SH-SY5Y (cell line): ENCODE results near the gene NFIB.

Experiments
- GATA2 ChIP-seq: IDR thresholded peaks from 2 replicates; pipeline ENCODE4 v1.6.1; 2011; ENCODE audit warnings: mild to moderate bottlenecking, low read depth, low read length
- GATA3 ChIP-seq: IDR thresholded peaks from 2 replicates; pipeline ENCODE4 v1.6.1; 2011; ENCODE audit warnings: low read depth, mild to moderate bottlenecking, low read length, moderate library complexity

NFIB gene

GRCh38 chr9:14313951-14314423 is at the start of gene NFIB:
TSS of gene NFIB (minus strand) at chr9:14314141. CDS start at chr9:14313511, 630 bp downstream.
- TF ChIP-seq GATA3 (no peak), GATA2 (no peak)

GRCh38 chr9:14362175-14362574 is 48.2 kb upstream of the NFIB start:
- TF ChIP-seq GATA3 (no peak), GATA2 (no peak)

- TF ChIP-seq GATA3 (no peak), GATA2 (no peak)
These were observed 47.1 kb upstream of the NFIB start for GRCh38 chr9:14361074-14361473.

- TF ChIP-seq GATA2 = no peak
- TF ChIP-seq GATA3 = no peak
These were observed 44.6 kb upstream of the NFIB start for GRCh38 chr9:14358523-14358922.

- TF ChIP-seq GATA3 = no peak
- TF ChIP-seq GATA2 = no peak
These were observed 42.7 kb upstream of the NFIB start for GRCh38 chr9:14356351-14357265.

- TF ChIP-seq GATA3 = no peak
- TF ChIP-seq GATA2 = no peak
These were observed 40.3 kb upstream of the NFIB start for GRCh38 chr9:14354201-14354600.

GRCh38 chr9:14353222-14354056 is 39.5 kb upstream of the NFIB start:
- no peak for TF ChIP-seq GATA3
- TF ChIP-seq GATA2 = no peak

GRCh38 chr9:14352503-14352902 is 38.6 kb upstream of the NFIB start:
- TF ChIP-seq GATA2 = peak; percentile 58
- no peak for TF ChIP-seq GATA3

- TF ChIP-seq GATA2 (no peak), GATA3 (no peak)
These were observed 37.4 kb upstream of the NFIB start for GRCh38 chr9:14351221-14351836.

- no peak for TF ChIP-seq GATA2
- TF ChIP-seq GATA3 = no peak
These were observed 36.8 kb upstream of the NFIB start for GRCh38 chr9:14350754-14351153.

GRCh38 chr9:14350349-14350728 is 36.4 kb upstream of the NFIB start:
- TF ChIP-seq GATA2 (no peak), GATA3 (no peak)

GRCh38 chr9:14349447-14350348 is 35.8 kb upstream of the NFIB start:
- TF ChIP-seq GATA3 = no peak
- no peak for TF ChIP-seq GATA2

- TF ChIP-seq GATA3 = no peak
- TF ChIP-seq GATA2 = no peak
These were observed 35.2 kb upstream of the NFIB start for GRCh38 chr9:14349146-14349446.
